Stimulated activated naive CD8-positive, alpha-beta T cell treated with anti-CD3 and anti-CD28 coated beads, Interleukin-15, Interleukin-2, amounts not matched to agents 100 ng/mL and 50 ng/mL, for 24 hours (primary cell): ENCODE results near the gene TUBB2A.
"Not testable (repeated sequence)": the region's sequence is repeated elsewhere in the genome, so short reads cannot be mapped to it uniquely, and the experiment has no call there.

Source experiments
- H3K27ac Mint-ChIP-seq: one replicate; pipeline ENCODE4 v1.8.0; 2021; ENCODE audit warnings: mild to moderate bottlenecking, mixed read lengths
- H3K27me3 Mint-ChIP-seq: one replicate; pipeline ENCODE4 v1.8.0; 2021; ENCODE audit warnings: mixed read lengths
- H3K36me3 Mint-ChIP-seq: one replicate; pipeline ENCODE4 v1.8.0; 2021; ENCODE audit warnings: low read depth, mixed read lengths
- H3K4me1 Mint-ChIP-seq: one replicate; pipeline ENCODE4 v1.8.0; 2021; ENCODE audit warnings: low read depth, mixed read lengths
- H3K4me3 Mint-ChIP-seq: one replicate; pipeline ENCODE4 v1.8.0; 2021; ENCODE audit warnings: mild to moderate bottlenecking, mixed read lengths
- H3K9me3 Mint-ChIP-seq: one replicate; pipeline ENCODE4 v1.8.0; 2021; ENCODE audit warnings: mixed read lengths

TUBB2A gene

GRCh38 chr6:3171313-3172175, 14.2 kb upstream of the TUBB2A start:
- H3K27me3 Mint-ChIP-seq, H3K4me1 Mint-ChIP-seq, H3K27ac Mint-ChIP-seq, H3K4me3 Mint-ChIP-seq, H3K36me3 Mint-ChIP-seq, H3K9me3 Mint-ChIP-seq: not testable (repeated sequence)

DNA sequence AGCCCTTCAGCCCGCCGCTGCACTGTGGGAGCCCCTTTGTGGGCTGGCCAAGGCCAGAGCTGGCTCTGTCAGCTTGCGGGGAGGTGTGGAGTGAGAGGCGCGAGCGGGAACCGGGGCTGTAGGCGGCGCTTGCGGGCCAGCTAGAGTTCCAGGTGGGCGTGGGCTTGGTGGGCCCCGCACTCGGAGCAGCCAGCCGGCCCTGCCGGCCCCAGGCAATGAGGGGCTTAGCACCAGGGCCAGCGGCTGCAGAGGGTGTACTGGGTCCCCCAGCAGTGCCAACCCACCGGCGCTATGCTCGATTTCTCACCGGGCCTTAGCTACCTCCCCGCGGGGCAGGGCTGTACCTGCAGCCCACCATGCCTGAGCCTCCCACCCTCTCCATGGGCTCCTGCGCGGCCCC, 13.3 kb upstream of the TUBB2A start:
- not testable (repeated sequence) for H3K36me3 Mint-ChIP-seq, H3K4me3 Mint-ChIP-seq, H3K27me3 Mint-ChIP-seq, H3K27ac Mint-ChIP-seq, H3K9me3 Mint-ChIP-seq, H3K4me1 Mint-ChIP-seq

GRCh38 chr6:3168046-3168445, 10.7 kb upstream of the TUBB2A start:
- not testable (repeated sequence) for H3K27me3 Mint-ChIP-seq, H3K27ac Mint-ChIP-seq, H3K36me3 Mint-ChIP-seq, H3K9me3 Mint-ChIP-seq, H3K4me3 Mint-ChIP-seq
- H3K4me1 Mint-ChIP-seq = peaks cover 17% of the 10 kb centered on the region

DNA sequence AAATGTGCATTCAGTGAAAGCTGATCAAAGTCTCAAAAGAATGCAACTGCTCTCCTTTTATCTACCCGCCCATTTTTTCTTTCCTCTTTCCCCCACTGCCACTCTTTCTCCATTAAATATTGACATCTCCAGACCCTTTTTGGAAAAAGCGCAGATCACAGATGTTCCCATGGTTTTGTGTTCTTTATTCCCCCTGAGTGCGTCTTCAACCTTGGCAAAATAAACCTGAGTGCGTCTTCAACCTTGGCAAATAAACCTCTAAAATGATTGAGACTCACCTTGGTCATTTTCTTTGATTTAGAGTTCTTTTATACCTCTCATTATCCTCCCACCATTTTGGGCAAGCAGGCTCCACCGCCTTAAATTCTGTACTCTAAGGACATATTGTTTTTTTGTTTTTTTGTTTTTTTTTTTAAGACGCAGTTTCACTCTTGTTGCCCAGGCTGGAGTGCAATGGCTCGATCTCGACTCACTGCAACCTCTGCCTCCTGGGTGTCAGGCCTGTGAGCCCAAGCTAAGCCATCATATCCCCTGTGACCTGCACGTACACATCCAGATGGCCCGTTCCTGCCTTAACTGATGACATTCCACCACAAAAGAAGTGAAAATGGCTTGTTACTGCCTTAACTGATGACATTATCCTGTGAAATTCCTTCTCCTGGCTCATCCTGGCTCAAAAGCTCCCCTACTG, 9.3 kb upstream of the TUBB2A start:
- not testable (repeated sequence) for H3K4me3 Mint-ChIP-seq, H3K9me3 Mint-ChIP-seq, H3K36me3 Mint-ChIP-seq, H3K27ac Mint-ChIP-seq, H3K27me3 Mint-ChIP-seq
- peaks cover 25% of the 10 kb centered on the region for H3K4me1 Mint-ChIP-seq

DNA sequence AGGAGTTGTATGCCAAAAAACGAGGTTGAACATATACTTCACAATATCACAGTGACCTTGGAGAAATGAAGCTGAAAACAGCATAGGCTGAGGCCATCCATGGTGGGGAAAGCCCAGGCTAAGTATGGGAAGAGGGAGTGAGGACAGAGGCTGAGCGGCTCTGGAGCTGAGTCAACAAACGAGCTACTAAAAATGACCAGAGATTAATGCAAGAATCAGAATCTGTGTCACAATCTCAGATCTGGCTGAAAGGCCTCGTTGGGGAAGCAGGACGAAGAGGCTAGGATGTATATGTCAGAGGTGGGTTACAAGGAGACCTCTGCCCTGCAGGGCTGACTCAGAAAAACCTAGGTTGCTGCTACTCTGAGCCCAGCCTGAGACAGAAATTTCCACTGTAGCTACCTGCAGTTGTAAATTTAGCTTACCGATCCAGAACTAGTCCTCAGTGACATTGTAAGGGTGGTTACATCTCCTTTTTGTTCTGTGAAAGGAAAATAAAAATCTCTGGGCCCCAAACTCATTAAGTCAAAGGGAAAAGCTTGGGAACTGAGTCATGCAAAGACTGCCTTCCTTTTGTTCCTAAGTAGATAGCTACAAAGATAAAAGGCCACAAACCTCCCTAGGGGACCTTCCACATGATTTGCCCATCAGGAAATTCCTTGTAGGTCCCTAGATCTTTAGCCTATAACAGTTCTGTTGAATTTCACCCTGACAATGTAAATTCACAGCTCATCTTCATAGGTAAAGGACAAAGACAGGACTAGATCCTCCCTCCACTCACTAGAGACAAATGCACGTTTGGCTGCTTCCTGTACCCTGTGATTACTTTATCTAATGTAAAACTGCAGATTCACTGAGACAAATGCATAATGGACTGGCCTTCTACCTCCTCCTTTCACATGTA, 8.5 kb upstream of the TUBB2A start:
- no peak overlapping the region for H3K27ac Mint-ChIP-seq
- peaks cover 25% of the 10 kb centered on the region for H3K4me1 Mint-ChIP-seq
- peaks cover 13% of the 10 kb centered on the region for H3K27me3 Mint-ChIP-seq
- H3K9me3 Mint-ChIP-seq = no peaks in the 10 kb centered on the region
- no peak overlapping the region for H3K4me3 Mint-ChIP-seq
- no peaks in the 10 kb centered on the region for H3K36me3 Mint-ChIP-seq

DNA sequence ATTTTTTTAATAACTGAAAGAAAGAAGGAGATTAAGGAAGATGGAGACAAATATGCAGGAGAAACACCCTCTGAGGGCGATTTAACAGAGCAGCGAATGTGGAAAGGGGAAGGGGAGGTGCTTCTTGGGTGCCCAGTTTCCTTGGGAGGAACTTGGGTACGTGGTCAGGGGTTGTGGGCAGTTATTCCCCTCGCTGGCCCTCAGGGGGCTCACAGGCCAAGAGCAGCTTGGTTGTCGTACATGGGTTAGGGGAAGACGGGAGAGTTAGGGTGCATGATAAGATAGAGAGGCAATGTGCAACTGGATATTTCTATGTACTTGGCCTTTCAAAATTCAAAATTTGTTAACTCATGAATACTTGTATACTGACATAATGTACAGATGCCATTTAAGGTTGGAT, 7.0 kb upstream of the TUBB2A start:
- peaks cover 31% of the 10 kb centered on the region for H3K4me1 Mint-ChIP-seq
- no peaks in the 10 kb centered on the region for H3K36me3 Mint-ChIP-seq
- no peak overlapping the region for H3K27ac Mint-ChIP-seq
- H3K9me3 Mint-ChIP-seq = no peaks in the 10 kb centered on the region
- no peak overlapping the region for H3K4me3 Mint-ChIP-seq
- peaks cover 15% of the 10 kb centered on the region for H3K27me3 Mint-ChIP-seq

DNA sequence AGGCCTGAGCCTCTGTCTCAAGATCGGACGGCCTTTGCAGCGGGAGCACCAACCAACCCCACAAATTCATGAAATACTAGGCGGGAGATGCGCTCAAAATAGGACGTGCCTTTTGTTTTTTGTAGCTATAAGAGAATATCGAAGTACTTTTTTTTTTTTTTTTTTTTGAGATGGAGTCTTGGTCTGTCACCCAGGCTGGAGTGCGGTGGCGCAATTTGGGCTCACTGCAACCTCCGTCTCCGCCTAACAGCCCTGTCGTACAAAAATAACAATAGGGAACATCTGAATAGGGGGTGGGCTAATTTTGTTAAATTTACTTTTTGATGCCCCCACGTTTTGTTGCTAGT, 5.9 kb upstream of the TUBB2A start:
- H3K27ac Mint-ChIP-seq = peak overlapping the region; percentile 39
- H3K4me1 Mint-ChIP-seq = peaks cover 33% of the 10 kb centered on the region
- H3K36me3 Mint-ChIP-seq = no peaks in the 10 kb centered on the region
- H3K4me3 Mint-ChIP-seq = peak overlapping the region; percentile 78
- H3K27me3 Mint-ChIP-seq = peaks cover 15% of the 10 kb centered on the region
- H3K9me3 Mint-ChIP-seq = no peaks in the 10 kb centered on the region

DNA sequence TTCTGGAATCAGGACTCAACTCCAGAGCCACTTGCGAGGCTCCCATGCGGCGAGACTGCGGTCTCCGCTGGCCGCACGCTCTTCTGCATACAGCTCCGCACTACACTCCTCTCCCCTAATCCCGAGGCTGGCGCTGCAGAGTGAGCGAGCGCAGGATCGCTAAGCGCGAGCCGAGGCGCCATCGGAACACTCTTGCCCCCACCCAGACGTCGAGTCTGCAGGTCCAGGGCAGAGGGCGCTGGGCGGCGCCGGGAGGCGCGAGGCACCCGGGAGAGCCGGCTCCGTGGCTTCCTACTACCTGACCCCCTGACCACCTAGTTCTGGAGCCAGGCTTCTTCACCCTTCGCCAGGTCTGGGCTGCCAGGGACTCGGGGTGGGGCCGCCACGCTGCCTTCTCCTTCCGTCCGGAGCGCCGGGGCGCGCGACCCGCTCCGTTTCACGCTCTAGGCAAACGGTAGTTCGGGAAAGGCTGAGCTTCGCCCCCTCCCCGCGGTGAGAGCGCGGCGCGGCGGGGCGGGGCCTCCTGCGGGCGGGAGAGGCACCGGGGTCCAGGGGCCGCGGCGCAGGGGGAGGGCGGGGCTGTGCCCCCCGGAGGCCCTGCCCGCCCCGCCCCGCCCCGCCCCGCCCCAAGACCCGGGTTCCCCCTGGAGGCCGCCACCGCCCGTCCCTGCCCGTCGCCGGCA, 5.4 kb upstream of the TUBB2A start:
- H3K4me3 Mint-ChIP-seq = peak overlapping the region; percentile 78
- peak overlapping the region; percentile 39 for H3K27ac Mint-ChIP-seq
- H3K4me1 Mint-ChIP-seq = peaks cover 35% of the 10 kb centered on the region
- H3K27me3 Mint-ChIP-seq = peaks cover 15% of the 10 kb centered on the region
- no peaks in the 10 kb centered on the region for H3K9me3 Mint-ChIP-seq
- no peaks in the 10 kb centered on the region for H3K36me3 Mint-ChIP-seq

DNA sequence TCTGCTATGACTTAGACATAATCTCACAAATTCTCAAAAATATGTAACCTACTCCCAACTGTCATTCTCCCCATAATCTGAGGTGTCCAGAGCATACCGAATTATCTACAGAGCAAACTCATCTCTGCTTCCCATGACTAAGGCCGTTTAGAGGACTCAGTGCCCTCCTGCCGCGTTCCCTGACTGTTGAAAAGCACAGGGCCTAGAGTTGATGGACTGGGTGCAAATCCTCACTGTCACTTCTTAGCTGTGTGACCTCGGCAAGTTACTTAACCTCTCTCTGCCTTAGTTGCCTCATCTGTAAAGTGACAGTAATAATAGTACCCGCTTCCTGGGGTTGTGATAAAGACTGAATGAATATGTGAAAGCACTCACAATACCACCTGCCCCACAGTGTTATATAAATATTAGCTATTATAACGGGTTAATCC, 4.7 kb upstream of the TUBB2A start:
- Mint-ChIP-seq H3K27me3 (peaks cover 15% of the 10 kb centered on the region), H3K9me3 (no peaks in the 10 kb centered on the region), H3K27ac (no peak overlapping the region)

DNA sequence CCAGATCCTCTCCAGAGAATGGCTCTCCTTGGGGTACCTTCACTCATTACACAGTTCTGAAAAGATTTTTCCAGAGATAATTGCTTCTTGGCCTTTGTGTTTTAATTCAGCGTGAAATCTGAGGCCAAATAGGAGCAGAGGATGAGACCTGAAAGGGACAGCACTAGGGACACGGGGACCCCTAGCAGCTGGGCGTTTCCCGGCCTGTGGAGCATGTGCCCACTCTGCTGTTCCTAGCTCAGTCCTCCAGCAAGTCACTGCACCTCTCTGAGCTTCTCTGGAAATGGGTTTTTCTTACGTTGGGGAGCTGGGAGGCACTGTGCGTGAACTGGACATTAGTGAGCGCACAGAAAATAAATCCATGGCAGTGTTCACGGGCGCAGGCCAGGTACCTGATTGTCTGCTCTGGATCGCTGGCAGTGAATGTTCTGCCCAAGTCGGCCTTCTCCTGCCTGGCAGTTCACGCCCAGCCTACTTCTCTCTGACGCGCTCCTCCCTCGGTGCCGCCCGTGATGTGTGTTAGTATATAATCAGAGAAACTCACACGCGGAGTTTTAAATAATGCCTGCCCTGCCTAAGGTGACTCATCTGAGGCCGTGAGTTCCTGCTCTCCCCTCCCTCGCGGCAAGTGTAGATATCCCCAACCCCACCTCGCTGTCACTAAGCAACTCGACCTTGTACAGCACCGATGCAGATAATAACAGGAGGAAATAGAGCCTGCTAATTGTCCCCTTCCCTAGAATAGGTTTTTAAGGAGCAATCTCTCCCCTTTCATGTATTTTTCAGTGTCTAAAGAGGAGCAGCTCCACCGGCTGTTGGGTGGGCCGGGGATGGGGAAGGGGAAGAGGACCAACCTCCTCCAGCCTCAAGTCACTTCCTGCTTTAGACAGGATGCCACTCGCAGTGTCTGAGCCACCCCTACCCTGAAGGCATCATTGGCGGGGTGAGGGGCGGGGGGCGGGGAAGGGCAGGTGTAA, 2.7 kb upstream of the TUBB2A start:
- Mint-ChIP-seq H3K27me3 (peaks cover 27% of the 10 kb centered on the region), H3K36me3 (no peaks in the 10 kb centered on the region), H3K9me3 (no peaks in the 10 kb centered on the region), H3K4me3 (no peak overlapping the region), H3K4me1 (peaks cover 35% of the 10 kb centered on the region), H3K27ac (no peak overlapping the region)

More for the DNA sequence above, 4.7 kb upstream of the TUBB2A start:
- H3K4me3 Mint-ChIP-seq = peak overlapping the region; percentile 59
- H3K4me1 Mint-ChIP-seq = peaks cover 35% of the 10 kb centered on the region
- no peaks in the 10 kb centered on the region for H3K36me3 Mint-ChIP-seq

- Mint-ChIP-seq H3K27ac (peak overlapping the region; percentile 65), H3K4me1 (peaks cover 14% of the 10 kb centered on the region), H3K27me3 (peaks cover 17% of the 10 kb centered on the region), H3K4me3 (peak overlapping the region; percentile 87)
- not testable (repeated sequence) for H3K36me3 Mint-ChIP-seq, H3K9me3 Mint-ChIP-seq
Measured at GRCh38 chr6:3156184-3157130, 887 bp downstream of the TUBB2A start.

- H3K4me3 Mint-ChIP-seq = peak overlapping the region; percentile 45
- H3K4me1 Mint-ChIP-seq = peaks cover 14% of the 10 kb centered on the region
- H3K36me3 Mint-ChIP-seq, H3K9me3 Mint-ChIP-seq, H3K27ac Mint-ChIP-seq: not testable (repeated sequence)
- peaks cover 12% of the 10 kb centered on the region for H3K27me3 Mint-ChIP-seq
Measured at GRCh38 chr6:3155416-3155815, 1.9 kb downstream of the TUBB2A start.

GRCh38 chr6:3152689-3153088, 4.7 kb downstream of the TUBB2A start:
- no peak overlapping the region for H3K27ac Mint-ChIP-seq
- peaks cover 12% of the 10 kb centered on the region for H3K27me3 Mint-ChIP-seq
- peaks cover 5% of the 10 kb centered on the region for H3K4me1 Mint-ChIP-seq
- no peaks in the 10 kb centered on the region for H3K9me3 Mint-ChIP-seq
- no peak overlapping the region for H3K4me3 Mint-ChIP-seq
- H3K36me3 Mint-ChIP-seq = peaks cover 9% of the 10 kb centered on the region
